ENCODE data around the gene TFAP2C.

GRCh38 chr20:56580226-56580625 lies 48.9 kb upstream of the TFAP2C start:
- TF ChIP-seq EZH2 (IDR thresholded peaks at IDR 0.05; ENCODE audit: borderline replicate concordance) = no peak
- TF ChIP-seq CTCF (IDR thresholded peaks at IDR 0.05; ENCODE audit: poor library complexity) = no peak
- TF ChIP-seq EZH2phosphoT487 (IDR thresholded peaks at IDR 0.05; ENCODE audit: low read depth, severe bottlenecking, unreplicated experiment) = no peak

Data from hepatocyte (in vitro differentiated cells).